ENCODE measurements around the gene CEP290.

Gene CEP290

DNA sequence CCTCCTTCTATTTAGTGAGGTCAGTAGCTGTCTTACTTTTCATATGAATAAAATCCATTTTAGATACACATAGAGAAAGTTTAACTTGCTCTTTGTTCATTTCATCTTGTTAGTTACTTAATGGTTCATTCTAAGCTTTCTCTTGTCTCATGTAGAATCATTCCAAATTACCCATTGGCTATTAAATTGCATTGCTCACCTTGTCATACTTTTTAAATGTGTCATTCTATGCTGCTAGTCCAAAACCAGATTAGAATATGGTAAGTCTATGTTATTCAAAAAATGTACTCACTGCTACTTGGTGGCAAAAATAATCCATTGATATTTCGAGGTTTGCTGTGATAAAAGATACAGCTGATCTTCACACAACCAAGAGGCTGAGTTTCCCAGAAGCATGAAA, 115.7 kb downstream of the CEP290 start:
- H3K4me3 ChIP-seq (ENCODE audit: low read depth, low read length) = no peak overlapping the region

DNA sequence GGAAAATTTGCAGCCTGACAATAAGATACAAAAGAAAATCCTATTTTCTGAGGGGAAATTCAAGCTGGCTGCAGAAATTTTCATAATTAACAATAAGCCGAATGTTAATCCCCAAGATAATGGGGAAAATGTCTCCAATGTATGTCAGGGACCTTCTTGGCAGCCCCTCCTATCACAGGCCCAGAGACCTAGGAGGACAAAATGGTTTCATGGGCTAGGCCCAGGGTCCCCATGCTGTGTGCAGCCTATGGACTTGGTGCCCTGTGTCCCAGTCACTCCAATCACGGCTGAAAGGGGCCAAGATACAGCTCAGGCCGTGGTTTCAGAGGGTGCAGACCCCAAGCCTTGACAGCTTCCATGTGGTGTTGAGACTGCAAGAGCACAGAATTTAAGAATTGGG, 123.9 kb downstream of the CEP290 start:
- no peak overlapping the region for H3K4me3 ChIP-seq (ENCODE audit: low read depth, low read length)
- no peak for TF ChIP-seq CTCF (IDR thresholded peaks at IDR 0.05; ENCODE audit: low read depth, low read length)

More for the DNA sequence above, 115.7 kb downstream of the CEP290 start:
- TF ChIP-seq CTCF (IDR thresholded peaks at IDR 0.05; ENCODE audit: low read depth, low read length) = no peak

DNA sequence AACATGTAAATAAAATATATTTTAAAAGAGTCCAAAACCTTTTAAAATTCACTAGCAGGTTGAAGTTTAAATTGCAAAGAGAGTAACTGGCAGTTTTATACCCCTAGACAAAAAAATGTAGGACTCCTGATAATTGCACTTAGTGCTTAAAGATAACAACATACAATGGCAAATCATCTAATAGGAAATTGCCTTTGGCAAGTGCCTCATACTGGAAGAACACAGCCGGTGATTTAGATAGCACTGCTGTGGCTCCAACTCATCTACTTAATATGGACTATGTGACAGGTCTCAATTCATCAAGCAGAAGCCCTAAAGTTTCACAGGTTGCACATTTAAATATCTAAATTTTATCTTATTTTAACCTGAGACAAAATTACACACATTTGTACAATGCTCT, 126.1 kb downstream of the CEP290 start:
- H3K4me3 ChIP-seq (ENCODE audit: low read depth, low read length) = no peak overlapping the region
- no peak for TF ChIP-seq CTCF (IDR thresholded peaks at IDR 0.05; ENCODE audit: low read depth, low read length)

GRCh38 chr12:88011755-88012154, 130.1 kb downstream of the CEP290 start:
- no peak overlapping the region for H3K4me3 ChIP-seq (ENCODE audit: low read depth, low read length)
- TF ChIP-seq CTCF (IDR thresholded peaks at IDR 0.05; ENCODE audit: low read depth, low read length) = no peak

- TF ChIP-seq CTCF (IDR thresholded peaks at IDR 0.05; ENCODE audit: low read depth, low read length) = no peak
- H3K4me3 ChIP-seq (ENCODE audit: low read depth, low read length) = no peak overlapping the region
These were observed 135.5 kb downstream of the CEP290 start for GRCh38 chr12:88006351-88006750.

- TF ChIP-seq CTCF (IDR thresholded peaks at IDR 0.05; ENCODE audit: low read depth, low read length) = no peak
- H3K4me3 ChIP-seq (ENCODE audit: low read depth, low read length) = no peak overlapping the region
These were observed 140.6 kb downstream of the CEP290 start for GRCh38 chr12:88001327-88001726.
